ENCODE results near the gene BLOC1S3.

Gene BLOC1S3

GRCh38 chr19:45178262-45179071 lies at the start of gene BLOC1S3:
Gene BLOC1S3 (plus strand): TSS chr19:45178784. CDS start chr19:45179297, 513 bp downstream.
- peak; percentile 99 for DNase-seq

GRCh38 chr19:45128806-45129205 lies 49.8 kb upstream of the BLOC1S3 start:
- no peak for DNase-seq

GRCh38 chr19:45130236-45130635 lies 48.3 kb upstream of the BLOC1S3 start:
- no peak for DNase-seq

GRCh38 chr19:45130888-45131615 lies 47.5 kb upstream of the BLOC1S3 start:
- no peak for DNase-seq

GRCh38 chr19:45133661-45134060 lies 44.9 kb upstream of the BLOC1S3 start:
- DNase-seq, result no peak

- no peak for DNase-seq
These were observed 43.3 kb upstream of the BLOC1S3 start for GRCh38 chr19:45135176-45135885.

- DNase-seq, result no peak
These were observed 41.9 kb upstream of the BLOC1S3 start for GRCh38 chr19:45136507-45137178.

- no peak for DNase-seq
These were observed 41.3 kb upstream of the BLOC1S3 start for GRCh38 chr19:45137179-45137761.

- DNase-seq, result no peak
These were observed 40.3 kb upstream of the BLOC1S3 start for GRCh38 chr19:45138303-45138751.

GRCh38 chr19:45139286-45140143 lies 39.1 kb upstream of the BLOC1S3 start:
- DNase-seq, result no peak

GRCh38 chr19:45140144-45140503 lies 38.5 kb upstream of the BLOC1S3 start:
- DNase-seq, result no peak

GRCh38 chr19:45140533-45140932 lies 38.1 kb upstream of the BLOC1S3 start:
- DNase-seq, result no peak

GRCh38 chr19:45141203-45141900 lies 37.2 kb upstream of the BLOC1S3 start:
- no peak for DNase-seq

- no peak for DNase-seq
These were observed 36.4 kb upstream of the BLOC1S3 start for GRCh38 chr19:45142016-45142725.

- no peak for DNase-seq
These were observed 35.9 kb upstream of the BLOC1S3 start for GRCh38 chr19:45142726-45143110.

GRCh38 chr19:45144431-45145269 lies 33.9 kb upstream of the BLOC1S3 start:
- no peak for DNase-seq

GRCh38 chr19:45145270-45146189 lies 33.1 kb upstream of the BLOC1S3 start:
- DNase-seq, result no peak

GRCh38 chr19:45146251-45146650 lies 32.3 kb upstream of the BLOC1S3 start:
- DNase-seq, result no peak
